Caki2 (cell line): Measurements from ENCODE around the gene MYRF. TPM values are rescaled to one million over a fixed set of nuclear protein-coding genes. Genes with fewer than 3 reads are reported as not detected.

Experiments
- total RNA-seq: library from RNA; depleted of rRNA; stranded (reverse); fragments of >200 nt; shearing (Covaris generic); gene quantifications from 2 replicates; pipeline ENCODE4 v1.2.3, GENCODE V29; 2014; ENCODE audit warnings: low replicate concordance; rRNA removed

Gene MYRF
- total RNA-seq, 1 experiment from 2014 or later = 7.4 TPM

Other genes starting within 250 kb of the MYRF start
- not detected in 2 replicates for gene LRRC10B, start 243.9 kb upstream of the MYRF start, total RNA-seq
- 0.41 and 2.0 TPM in 2 replicates for gene SYT7, start 171.6 kb upstream of the MYRF start, total RNA-seq
- gene DAGLA, start 72.2 kb upstream of the MYRF start, total RNA-seq = 0.74 and 2.4 TPM in 2 replicates
- 61.3 and 85.2 TPM in 2 replicates for gene TMEM258, start 40.0 kb downstream of the MYRF start, total RNA-seq
- 61.0 and 66.9 TPM in 2 replicates for gene FEN1, start 40.3 kb downstream of the MYRF start, total RNA-seq
- gene FADS1, start 64.4 kb downstream of the MYRF start, total RNA-seq = 49.8 and 55.0 TPM in 2 replicates
- gene FADS2, start 75.7 kb downstream of the MYRF start, total RNA-seq = 5.7 and 8.6 TPM in 2 replicates
- 86.2 and 95.6 TPM in 2 replicates for gene FADS3, start 138.9 kb downstream of the MYRF start, total RNA-seq
- gene RAB3IL1, start 164.9 kb downstream of the MYRF start, total RNA-seq = 7.5 and 9.6 TPM in 2 replicates
- not detected in 2 replicates for gene BEST1, start 197.7 kb downstream of the MYRF start, total RNA-seq
- 2,721 and 2,840 TPM in 2 replicates for gene FTH1, start 215.0 kb downstream of the MYRF start, total RNA-seq